Fibroblast of the conjunctiva (primary cell): ENCODE data around the gene MPP4.

ENCODE experiments used
- DNase-seq: peaks from one replicate; pipeline ENCODE4 v3.0.0-alpha.2; 2010; ENCODE audit warnings: low read depth

MPP4 gene

GRCh38 chr2:201628545-201628944 is 69.9 kb downstream of the MPP4 start:
- no peak for DNase-seq

GRCh38 chr2:201622306-201622970 is 76.0 kb downstream of the MPP4 start:
- no peak for DNase-seq

- DNase-seq = no peak
Measured at GRCh38 chr2:201621293-201621999, 77.0 kb downstream of the MPP4 start.

GRCh38 chr2:201618744-201619662 is 79.4 kb downstream of the MPP4 start:
- DNase-seq = peak; percentile 49

- no peak for DNase-seq
Measured at GRCh38 chr2:201608021-201608420, 90.4 kb downstream of the MPP4 start.

GRCh38 chr2:201607568-201607967 is 90.9 kb downstream of the MPP4 start:
- no peak for DNase-seq

GRCh38 chr2:201600906-201601305 is 97.5 kb downstream of the MPP4 start:
- no peak for DNase-seq

- no peak for DNase-seq
Measured at GRCh38 chr2:201597397-201597796, 101.0 kb downstream of the MPP4 start.
